Right lobe of liver (tissue), 6 donors: ENCODE results near the gene USP19. TPM values are rescaled to one million over a fixed set of nuclear protein-coding genes. Genes with fewer than 3 reads are reported as not detected.
A peak's percentile ranks its signal among the peaks of the same experiment; 100 is the strongest.

ENCODE experiments used
- ATAC-seq, 4 donors: fragments of 200-7000 bp; cut with Tn5 transposase; one replicate each; pipeline ENCODE4 v1.9.1; 2020; ENCODE audit warnings: mild to moderate bottlenecking in 4 of 4, moderate library complexity in 4 of 4
- DNase-seq, 3 donors: peaks; one replicate each; pipeline ENCODE4 v3.0.0-alpha.2; 2020
- H3K27ac ChIP-seq, 3 donors: fragments of 200-600 bp; one replicate each; pipeline ENCODE4 v1.8.0; 2022
- H3K27me3 ChIP-seq, 2 donors: fragments of 200-600 bp; one replicate each; pipeline ENCODE4 v1.8.0; 2022
- H3K36me3 ChIP-seq, 4 donors: fragments of 200-600 bp; sonication (generic) in 1 of 4; one replicate each; pipeline versions ENCODE4 v1.5.1 to v1.8.0; 2017 to 2022; ENCODE audit warnings: control low read depth in 1 of 4
- H3K4me1 ChIP-seq, 4 donors: fragments of 200-600 bp; sonication (generic) in 1 of 4; one replicate each; pipeline versions ENCODE4 v1.5.1 to v1.8.0; 2017 to 2022; ENCODE audit warnings: control low read depth in 1 of 4
- H3K4me3 ChIP-seq, 3 donors: fragments of 200-600 bp; one replicate each; pipeline ENCODE4 v1.8.0; 2022
- H3K9me3 ChIP-seq, 4 donors: fragments of 200-600 bp; sonication (generic) in 1 of 4; one replicate each; pipeline versions ENCODE4 v1.5.1 to v1.8.0; 2017 to 2022; ENCODE audit warnings: control low read depth in 1 of 4
- POLR2A ChIP-seq: fragments of 450-650 bp; IDR thresholded peaks from one replicate; pipeline ENCODE4 v1.6.1; 2017; ENCODE audit warnings: antibody characterized with exemption, mild to moderate bottlenecking
- WGBS: methylation state at CpG from one replicate; pipeline ENCODE4 v1.1.6; 2018; ENCODE audit warnings: low coverage, low lambda C conversion rate; ENCODE audit not compliant: insufficient coverage; ENCODE audit errors: missing lambda C conversion rate; 5-methylcytosine and 5-hydroxymethylcytosine counted together
- intact Hi-C, 2 donors: fragments of 100-400 bp; cut with DNase I; formaldehyde crosslinking; loops; one replicate each; pipeline versions ENCODE4 v1.11.2 to v1.14.1; 2022
- total RNA-seq, 6 experiments: library from RNA; depleted of rRNA in 2 of 6; stranded (reverse); fragments of >200 nt in 2 of 6; fragmentation: NEBNext Ultra II Directional in 3 of 6; extraction: Animal tissue kit (Norgen Biotek cat#: 25700) in 3 of 6; gene quantifications; one replicate each; pipeline versions ENCODE4 v1.1.0 to v1.2.4, GENCODE V29; 2016 to 2023
- TF ChIP-seq, protein P1 (sequence below), 4 donors: fragments of 200-600 bp in 3 of 4; fragments of 450-650 bp in 1 of 4; IDR thresholded peaks; one replicate each; pipeline versions ENCODE4 v1.5.1 to v1.8.0; 2016 to 2022; ENCODE audit warnings: antibody characterized with exemption in 4 of 4, mild to moderate bottlenecking in 2 of 4
- donor health status: DM: no; HTN: yes; CAD: no.
- donor health status: DM: no; HTN: no; CAD: no.
- donor health status: DM: no; HTN: no; CAD: no.
- donor health status: DM: no; HTN: yes; CAD: no.
- donor health status: DM: no; HTN: yes; CAD: no.

USP19 gene
- total RNA-seq, 6 experiments from 2014 or later = 28.0 to 39.0 (median 34.1) TPM

DNA sequence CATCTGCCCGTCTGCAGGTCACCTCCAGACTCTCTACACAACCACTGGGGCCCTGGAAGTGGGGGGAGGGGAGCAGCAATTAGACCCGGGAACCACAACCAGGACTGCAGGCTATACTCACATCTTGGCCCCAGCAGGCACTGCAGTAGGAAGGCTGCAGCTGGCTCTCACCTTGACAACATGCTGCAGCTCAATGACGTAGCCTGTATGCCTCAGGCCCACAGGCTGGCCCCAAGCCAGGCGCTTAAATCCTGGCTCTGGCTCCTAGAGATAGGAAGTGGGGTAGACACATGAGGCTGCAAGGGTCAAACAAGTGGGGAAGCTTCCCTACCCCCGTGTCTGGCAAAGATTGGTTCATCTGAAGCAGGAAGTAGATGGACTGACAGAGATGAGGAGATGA is 22.2 kb downstream of the USP19 start:
- no peaks in the 10 kb centered on the region for H3K9me3 ChIP-seq

DNA sequence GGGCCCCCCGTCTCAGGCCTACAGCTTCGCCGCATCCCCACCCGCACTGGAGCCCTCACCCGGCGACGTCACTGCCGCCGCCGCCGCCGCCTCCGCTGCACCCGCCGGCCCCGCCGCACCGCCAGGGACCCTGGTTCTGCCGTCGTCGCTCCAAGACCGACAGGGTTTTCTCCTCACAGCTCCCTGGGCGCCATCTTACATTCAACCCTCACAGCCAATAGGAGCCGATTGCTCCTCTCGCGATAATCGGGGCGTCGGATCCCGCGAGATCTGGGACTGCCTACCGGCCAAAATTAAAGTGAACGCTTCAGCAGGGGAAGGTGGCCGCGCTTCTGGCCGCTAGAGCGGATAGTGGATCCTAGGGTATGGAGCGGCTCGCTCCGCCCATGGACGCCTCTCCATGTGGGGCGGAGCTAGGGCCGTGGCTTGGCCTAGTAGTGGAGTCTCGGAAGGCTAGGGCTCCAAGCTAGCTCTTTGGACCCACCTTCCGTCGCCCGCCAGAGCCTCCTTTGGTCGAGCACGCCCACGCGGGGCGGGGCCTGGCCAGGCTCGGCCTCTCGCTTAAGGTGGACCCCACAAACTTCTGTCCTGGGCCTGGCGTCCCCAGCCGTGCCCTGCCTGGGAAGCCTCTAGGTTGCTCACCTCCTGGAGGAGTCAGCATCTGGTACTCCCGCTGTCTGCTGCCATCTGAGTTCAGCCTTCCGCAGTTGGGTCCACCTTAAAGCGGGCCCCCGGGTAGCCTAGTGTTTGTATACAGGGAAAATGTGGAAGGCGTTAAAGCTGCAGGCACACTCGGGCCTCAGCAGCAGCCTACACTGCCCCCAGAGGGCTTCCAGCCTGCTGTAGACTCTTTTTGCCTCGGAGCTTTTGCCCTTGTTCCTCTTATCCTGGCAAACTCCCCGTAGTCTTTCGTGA is 26.5 kb downstream of the USP19 start, which contains the start of gene QRICH1:
Gene QRICH1 (minus strand): TSS at position 219 of the 915 bp plus-strand sequence. CDS start 17,054 bp downstream, outside the sequence.
- TF ChIP-seq, protein P1, sequence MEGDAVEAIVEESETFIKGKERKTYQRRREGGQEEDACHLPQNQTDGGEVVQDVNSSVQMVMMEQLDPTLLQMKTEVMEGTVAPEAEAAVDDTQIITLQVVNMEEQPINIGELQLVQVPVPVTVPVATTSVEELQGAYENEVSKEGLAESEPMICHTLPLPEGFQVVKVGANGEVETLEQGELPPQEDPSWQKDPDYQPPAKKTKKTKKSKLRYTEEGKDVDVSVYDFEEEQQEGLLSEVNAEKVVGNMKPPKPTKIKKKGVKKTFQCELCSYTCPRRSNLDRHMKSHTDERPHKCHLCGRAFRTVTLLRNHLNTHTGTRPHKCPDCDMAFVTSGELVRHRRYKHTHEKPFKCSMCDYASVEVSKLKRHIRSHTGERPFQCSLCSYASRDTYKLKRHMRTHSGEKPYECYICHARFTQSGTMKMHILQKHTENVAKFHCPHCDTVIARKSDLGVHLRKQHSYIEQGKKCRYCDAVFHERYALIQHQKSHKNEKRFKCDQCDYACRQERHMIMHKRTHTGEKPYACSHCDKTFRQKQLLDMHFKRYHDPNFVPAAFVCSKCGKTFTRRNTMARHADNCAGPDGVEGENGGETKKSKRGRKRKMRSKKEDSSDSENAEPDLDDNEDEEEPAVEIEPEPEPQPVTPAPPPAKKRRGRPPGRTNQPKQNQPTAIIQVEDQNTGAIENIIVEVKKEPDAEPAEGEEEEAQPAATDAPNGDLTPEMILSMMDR (IDR thresholded peaks at IDR 0.05) = peak; percentile 41 to 61 (median 48)
- TF ChIP-seq POLR2A = peak; percentile 63
- Histone ChIP-seq H3K27me3 (no peaks in the 10 kb centered on the region), H3K4me1 (peaks cover 0 to 26% (median 13%) of the 10 kb centered on the region in 4 donors), H3K4me3 (peak within 1 kb of the TSS; percentile 95 to 99 (median 97)), H3K36me3 (peaks cover 0 to 21% (median 6%) of the 10 kb centered on the region in 4 donors), H3K9me3 (no peaks in the 10 kb centered on the region), H3K27ac (peak within 1 kb of the TSS; percentile 90 to 94 (median 91))
- WGBS = under 1% methylated on average over 23 of the region's 65 CpGs
- peak; percentile 96 to 98 (median 98) for DNase-seq
- ATAC-seq = peak; percentile 91 to 97 (median 93)
- intact Hi-C loops = no loop called here

More for the DNA sequence above, 22.2 kb downstream of the USP19 start:
- H3K27me3 ChIP-seq = no peaks in the 10 kb centered on the region
- no peak overlapping the region for H3K4me3 ChIP-seq
- DNase-seq (peak in 1 of 3 donors; percentile 35), ATAC-seq (no peak)
- H3K36me3 ChIP-seq = peaks cover 0 to 53% (median 21%) of the 10 kb centered on the region in 4 donors
- TF ChIP-seq POLR2A = no peak
- TF ChIP-seq, protein P1 (IDR thresholded peaks at IDR 0.05) = no peak
- intact Hi-C loops = no loop called here
- 14% methylated on average over 2 of the region's 5 CpGs for WGBS
- no peak overlapping the region for H3K27ac ChIP-seq
- H3K4me1 ChIP-seq = peaks cover 0 to 8% (median 4%) of the 10 kb centered on the region in 4 donors

DNA sequence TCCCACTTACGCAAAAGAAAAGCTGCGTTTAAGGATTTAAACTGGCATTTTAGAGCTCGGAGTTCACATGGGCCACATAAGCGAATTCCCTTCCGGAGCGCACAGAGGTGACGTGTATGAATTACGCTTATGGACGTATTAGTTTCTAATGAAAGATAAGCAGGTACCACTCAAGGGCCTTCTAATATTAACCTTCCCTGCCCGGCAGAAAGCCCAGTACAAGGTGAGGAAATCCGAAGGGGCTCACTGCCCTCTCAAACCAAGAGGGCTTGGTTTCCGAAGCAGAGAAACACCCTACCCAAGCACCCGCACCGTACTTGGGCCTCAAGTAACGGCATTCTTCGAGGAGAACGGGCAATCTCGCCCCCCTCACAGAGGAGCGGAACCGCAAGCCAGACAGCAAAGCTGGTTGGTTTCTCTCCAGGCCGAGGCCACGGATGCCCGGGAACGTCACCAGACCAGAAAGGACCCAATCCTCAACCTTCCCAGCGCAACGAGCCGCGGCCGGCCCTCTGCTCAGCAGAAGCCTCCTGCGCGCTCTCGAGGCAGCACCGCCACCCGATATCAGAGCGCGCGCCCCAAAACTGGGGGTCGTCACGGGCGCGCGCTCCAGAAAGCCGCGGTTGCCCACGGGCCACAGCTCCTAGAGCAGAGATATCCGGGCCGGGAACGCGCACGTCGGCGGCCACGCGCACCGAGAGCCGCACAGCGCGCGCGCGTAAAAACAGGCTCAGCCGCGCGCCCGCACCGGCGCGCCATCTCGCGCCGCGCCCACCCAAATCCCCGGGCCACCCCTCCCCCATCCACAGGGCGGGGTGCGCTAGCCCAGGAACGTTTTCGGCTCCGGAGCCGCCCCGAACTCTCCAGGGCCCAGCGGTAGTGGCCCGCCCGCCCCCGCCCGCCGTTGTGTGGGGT is 27.4 kb downstream of the USP19 start:
- Histone ChIP-seq H3K27ac (peak overlapping the region; percentile 90 to 94 (median 91)), H3K27me3 (no peaks in the 10 kb centered on the region), H3K4me3 (peak overlapping the region; percentile 95 to 99 (median 97)), H3K9me3 (no peaks in the 10 kb centered on the region), H3K36me3 (peaks cover 0 to 14% (median 3%) of the 10 kb centered on the region in 4 donors), H3K4me1 (peaks cover 0 to 26% (median 13%) of the 10 kb centered on the region in 4 donors)
- peak; percentile 80 to 83 (median 80) for DNase-seq
- intact Hi-C loops = no loop called here
- peak; percentile 40 to 60 (median 52) for ATAC-seq
- TF ChIP-seq, protein P1 (IDR thresholded peaks at IDR 0.05) = peak in 1 of 4 donors; percentile 3
- no peak for TF ChIP-seq POLR2A
- under 1% methylated on average over 12 of the region's 86 CpGs for WGBS

DNA sequence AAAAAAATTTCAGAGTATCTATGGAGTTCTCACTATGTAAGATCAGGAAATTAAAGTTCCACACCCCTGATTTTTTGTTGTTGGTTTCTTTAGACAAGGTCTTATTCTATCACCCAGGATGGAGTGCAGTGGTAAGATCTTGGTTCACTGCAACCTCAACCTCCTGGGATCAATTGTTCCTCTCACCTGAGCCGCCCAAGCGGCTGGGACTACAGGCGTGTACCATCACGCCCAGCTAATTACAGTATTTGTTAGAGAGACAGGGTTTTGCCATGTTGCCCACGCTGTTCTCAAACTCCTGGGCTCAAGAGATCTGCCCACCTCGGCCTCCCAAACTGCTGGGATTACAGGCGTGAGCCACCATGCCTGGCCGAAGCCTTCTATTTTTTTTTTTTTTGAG is 39.2 kb downstream of the USP19 start:
- Histone ChIP-seq H3K4me1 (no peaks in the 10 kb centered on the region), H3K27me3 (no peaks in the 10 kb centered on the region), H3K9me3 (no peaks in the 10 kb centered on the region), H3K4me3 (no peak overlapping the region), H3K36me3 (peaks cover 0 to 16% (median 6%) of the 10 kb centered on the region in 4 donors), H3K27ac (no peak overlapping the region)
- WGBS = 95% methylated on average over 4 of the region's 8 CpGs
- peak in 1 of 3 donors; percentile 7 for DNase-seq
- no peak for ATAC-seq
- TF ChIP-seq, protein P1 (IDR thresholded peaks at IDR 0.05) = no peak
- TF ChIP-seq POLR2A = no peak
- intact Hi-C loops = no loop called here
